Skin epidermis (tissue), 12 donors: ENCODE measurements around the gene GATAD2A.
"Not testable (repeated sequence)": the region's sequence is repeated elsewhere in the genome, so short reads cannot be mapped to it uniquely, and the experiment has no call there.

Experiments
- H3K27ac ChIP-seq, 21 experiments: fragments of 200-600 bp; sonication (generic) in 11 of 21; one replicate each; pipeline ENCODE4 v1.5.0; 2020; ENCODE audit warnings: mild to moderate bottlenecking in 3 of 21, inconsistent platforms in 2 of 21, moderate library complexity in 2 of 21
- H3K4me3 ChIP-seq, 7 experiments: fragments of 200-600 bp; sonication (generic) in 2 of 7; one replicate each; pipeline ENCODE4 v1.5.0; 2020; ENCODE audit warnings: inconsistent platforms in 2 of 7, mild to moderate bottlenecking in 2 of 7, moderate library complexity in 1 of 7

GATAD2A gene

GRCh38 chr19:19385896-19386869 lies 19.3 kb upstream of the GATAD2A start:
- Histone ChIP-seq H3K27ac (peak overlapping the region; percentile 78 to 96 (median 92)), H3K4me3 (peak overlapping the region; percentile 59 to 93 (median 84))

GRCh38 chr19:19387108-19387507 lies 18.4 kb upstream of the GATAD2A start:
- peak overlapping the region; percentile 59 to 93 (median 84) for H3K4me3 ChIP-seq
- H3K27ac ChIP-seq: peak overlapping the region in 17 of 21 experiments; percentile 83 to 96 (median 92)

GRCh38 chr19:19388568-19389555 lies 16.6 kb upstream of the GATAD2A start:
- Histone ChIP-seq H3K4me3 (no peak overlapping the region), H3K27ac (peak overlapping the region in 19 of 21 experiments; percentile 3 to 93 (median 47))

- peak overlapping the region in 13 of 21 experiments; percentile 3 to 93 (median 55) for H3K27ac ChIP-seq
- not testable (repeated sequence) for H3K4me3 ChIP-seq
These were observed 15.8 kb upstream of the GATAD2A start for GRCh38 chr19:19389683-19390082.

GRCh38 chr19:19394333-19394732 lies 11.1 kb upstream of the GATAD2A start:
- H3K4me3 ChIP-seq: not testable (repeated sequence)
- H3K27ac ChIP-seq: peak overlapping the region in 10 of 21 experiments; percentile 7 to 67 (median 43)

- peak overlapping the region in 5 of 21 experiments; percentile 11 to 46 (median 28) for H3K27ac ChIP-seq
- no peak overlapping the region for H3K4me3 ChIP-seq
These were observed 5.6 kb upstream of the GATAD2A start for GRCh38 chr19:19399733-19400433.

GRCh38 chr19:19402656-19403372 lies 2.7 kb upstream of the GATAD2A start:
- H3K4me3 ChIP-seq: no peak overlapping the region
- H3K27ac ChIP-seq: peak overlapping the region in 12 of 21 experiments; percentile 3 to 96 (median 51)

- Histone ChIP-seq H3K4me3 (no peak overlapping the region), H3K27ac (peak overlapping the region in 12 of 21 experiments; percentile 10 to 96 (median 51))
These were observed 2.0 kb upstream of the GATAD2A start for GRCh38 chr19:19403373-19403901.

GRCh38 chr19:19405971-19406877 lies 749 bp downstream of the GATAD2A start:
- peak overlapping the region; percentile 84 to 97 (median 93) for H3K27ac ChIP-seq
- peak overlapping the region; percentile 68 to 99 (median 97) for H3K4me3 ChIP-seq

GRCh38 chr19:19406878-19407632 lies 1.6 kb downstream of the GATAD2A start:
- Histone ChIP-seq H3K4me3 (peak overlapping the region; percentile 68 to 99 (median 97)), H3K27ac (peak overlapping the region in 20 of 21 experiments; percentile 84 to 97 (median 94))

GRCh38 chr19:19407633-19407930 lies 2.1 kb downstream of the GATAD2A start:
- peak overlapping the region in 2 of 7 experiments; percentile 94 to 98 for H3K4me3 ChIP-seq
- H3K27ac ChIP-seq: peak overlapping the region in 17 of 21 experiments; percentile 41 to 97 (median 93)

- Histone ChIP-seq H3K4me3 (no peak overlapping the region), H3K27ac (peak overlapping the region in 2 of 21 experiments; percentile 4 to 18)
These were observed 3.7 kb downstream of the GATAD2A start for GRCh38 chr19:19409205-19409604.

GRCh38 chr19:19409631-19410030 lies 4.2 kb downstream of the GATAD2A start:
- no peak overlapping the region for H3K4me3 ChIP-seq
- H3K27ac ChIP-seq: peak overlapping the region in 1 of 21 experiments; percentile 18

GRCh38 chr19:19410553-19411550 lies 5.4 kb downstream of the GATAD2A start:
- H3K27ac ChIP-seq: peak overlapping the region in 5 of 21 experiments; percentile 2 to 59 (median 32)
- no peak overlapping the region for H3K4me3 ChIP-seq

- H3K4me3 ChIP-seq: no peak overlapping the region
- no peak overlapping the region for H3K27ac ChIP-seq
These were observed 10.8 kb downstream of the GATAD2A start for GRCh38 chr19:19416280-19416679.
